Activated T-cell treated with anti-CD3 and anti-CD28 coated beads, Interleukin-2, amount 50 U/mL, for 72 hours (primary cell): Measurements from ENCODE around the gene XRRA1. TPM values are rescaled to one million over a fixed set of nuclear protein-coding genes. Genes with fewer than 3 reads are reported as not detected.
"Not testable (repeated sequence)": the region's sequence is repeated elsewhere in the genome, so short reads cannot be mapped to it uniquely, and the experiment has no call there.

Experiments
- ATAC-seq, 2 donors: fragments of 150-1000 bp; cut with Tn5 transposase; replicated peaks in 1 of 2; 2 replicates each; pipeline ENCODE4 v1.10.0; 2021; ENCODE audit warnings: moderate library complexity in 2 of 2, mild to moderate bottlenecking in 1 of 2
- DNase-seq, 2 donors: peaks; one replicate each; pipeline ENCODE4 v3.0.0; 2021 to 2022; ENCODE audit warnings: mixed read lengths in 1 of 2
- H3K27ac Mint-ChIP-seq: one replicate; pipeline ENCODE4 v1.8.0; 2022; ENCODE audit warnings: mild to moderate bottlenecking, moderate library complexity, mixed read lengths
- H3K27me3 Mint-ChIP-seq: one replicate; pipeline ENCODE4 v1.8.0; 2022; ENCODE audit warnings: low read depth, mixed read lengths
- H3K36me3 Mint-ChIP-seq, 2 donors: one replicate each; pipeline ENCODE4 v1.8.0; 2022; ENCODE audit warnings: mixed read lengths in 2 of 2, mild to moderate bottlenecking in 1 of 2; ENCODE audit not compliant: insufficient read depth in 2 of 2
- H3K4me1 Mint-ChIP-seq: one replicate; pipeline ENCODE4 v1.8.0; 2022; ENCODE audit warnings: low read depth, mixed read lengths
- H3K4me3 Mint-ChIP-seq, 2 donors: one replicate each; pipeline ENCODE4 v1.8.0; 2022; ENCODE audit warnings: mild to moderate bottlenecking in 2 of 2, mixed read lengths in 2 of 2, moderate library complexity in 2 of 2
- H3K9me3 Mint-ChIP-seq, 2 donors: one replicate each; pipeline ENCODE4 v1.8.0; 2022; ENCODE audit warnings: mixed read lengths in 2 of 2
- total RNA-seq, 2 donors: library from RNA; stranded (reverse); gene quantifications; one replicate each; pipeline ENCODE4 v1.2.3, GENCODE V29; 2022

Gene XRRA1
- total RNA-seq, 2 donors from 2014 or later: 15.4 to 22.6 TPM

GRCh38 chr11:74923125-74923524, 25.8 kb downstream of the XRRA1 start:
- DNase-seq (no peak), ATAC-seq (no peak)
- Mint-ChIP-seq H3K4me3 (no peak overlapping the region), H3K9me3 (no peaks in the 10 kb centered on the region), H3K27me3 (no peaks in the 10 kb centered on the region), H3K27ac (no peak overlapping the region), H3K4me1 (peaks cover 19% of the 10 kb centered on the region), H3K36me3 (peaks cover 1 to 13% of the 10 kb centered on the region in 2 donors)

GRCh38 chr11:74909812-74910211, 39.1 kb downstream of the XRRA1 start:
- Mint-ChIP-seq H3K27ac (no peak overlapping the region), H3K27me3 (no peaks in the 10 kb centered on the region), H3K4me3 (no peak overlapping the region), H3K36me3 (peaks cover 0 to 7% of the 10 kb centered on the region in 2 donors), H3K4me1 (peaks cover 5% of the 10 kb centered on the region), H3K9me3 (no peaks in the 10 kb centered on the region)
- DNase-seq (no peak), ATAC-seq (no peak)

- no peaks in the 10 kb centered on the region for H3K9me3 Mint-ChIP-seq
- DNase-seq: no peak
- H3K4me3 Mint-ChIP-seq: no peak overlapping the region
- peaks cover 0 to 6% of the 10 kb centered on the region in 2 donors for H3K36me3 Mint-ChIP-seq
- no peak overlapping the region for H3K27ac Mint-ChIP-seq
- no peak for ATAC-seq
- H3K4me1 Mint-ChIP-seq: peaks cover 5% of the 10 kb centered on the region
- H3K27me3 Mint-ChIP-seq: no peaks in the 10 kb centered on the region
These were observed 39.5 kb downstream of the XRRA1 start for GRCh38 chr11:74909385-74909784.

GRCh38 chr11:74905326-74905725, 43.6 kb downstream of the XRRA1 start:
- DNase-seq (no peak), ATAC-seq (no peak)
- Mint-ChIP-seq H3K4me3 (no peak overlapping the region), H3K27ac (peak overlapping the region; percentile 24), H3K36me3 (peaks cover 4 to 23% of the 10 kb centered on the region in 2 donors), H3K27me3 (no peaks in the 10 kb centered on the region), H3K4me1 (peaks cover 5% of the 10 kb centered on the region), H3K9me3 (peaks cover 4 to 8% of the 10 kb centered on the region in 2 donors)

GRCh38 chr11:74902342-74902741, 46.5 kb downstream of the XRRA1 start:
- Mint-ChIP-seq H3K27me3 (no peaks in the 10 kb centered on the region), H3K9me3 (peaks cover 7 to 14% of the 10 kb centered on the region in 2 donors), H3K36me3 (peaks cover 14 to 39% of the 10 kb centered on the region in 2 donors), H3K27ac (no peak overlapping the region), H3K4me1 (peaks cover 5% of the 10 kb centered on the region), H3K4me3 (no peak overlapping the region)
- ATAC-seq: no peak
- DNase-seq: no peak

- Mint-ChIP-seq H3K9me3 (peaks cover 17 to 20% of the 10 kb centered on the region in 2 donors), H3K27me3 (no peaks in the 10 kb centered on the region), H3K27ac (no peak overlapping the region), H3K4me1 (no peaks in the 10 kb centered on the region), H3K4me3 (no peak overlapping the region), H3K36me3 (peaks cover 33 to 57% of the 10 kb centered on the region in 2 donors)
- DNase-seq (no peak), ATAC-seq (no peak)
These were observed 52.6 kb downstream of the XRRA1 start for GRCh38 chr11:74896311-74896710.

GRCh38 chr11:74895340-74896116, 53.4 kb downstream of the XRRA1 start:
- no peak overlapping the region for H3K27ac Mint-ChIP-seq
- no peaks in the 10 kb centered on the region for H3K4me1 Mint-ChIP-seq
- DNase-seq (no peak), ATAC-seq (no peak)
- H3K4me3 Mint-ChIP-seq: no peak overlapping the region
- H3K27me3 Mint-ChIP-seq: no peaks in the 10 kb centered on the region
- peaks cover 32 to 52% of the 10 kb centered on the region in 2 donors for H3K36me3 Mint-ChIP-seq
- peaks cover 14 to 20% of the 10 kb centered on the region in 2 donors for H3K9me3 Mint-ChIP-seq

- not testable (repeated sequence) for H3K4me1 Mint-ChIP-seq, H3K27ac Mint-ChIP-seq, DNase-seq, H3K4me3 Mint-ChIP-seq, H3K27me3 Mint-ChIP-seq, ATAC-seq
- H3K9me3 Mint-ChIP-seq: peaks cover 17 to 27% of the 10 kb centered on the region in 2 donors
- peaks cover 35 to 60% of the 10 kb centered on the region in 2 donors for H3K36me3 Mint-ChIP-seq
These were observed 55.9 kb downstream of the XRRA1 start for GRCh38 chr11:74893015-74893414.

GRCh38 chr11:74877132-74877531, 71.8 kb downstream of the XRRA1 start:
- H3K9me3 Mint-ChIP-seq: peaks cover 6% of the 10 kb centered on the region in 2 donors
- H3K36me3 Mint-ChIP-seq: peaks cover 17 to 36% of the 10 kb centered on the region in 2 donors
- no peaks in the 10 kb centered on the region for H3K4me1 Mint-ChIP-seq
- H3K4me3 Mint-ChIP-seq: no peak overlapping the region
- ATAC-seq (no peak), DNase-seq (no peak)
- no peaks in the 10 kb centered on the region for H3K27me3 Mint-ChIP-seq
- no peak overlapping the region for H3K27ac Mint-ChIP-seq

- DNase-seq (no peak), ATAC-seq (no peak)
- Mint-ChIP-seq H3K9me3 (peaks cover 10 to 25% of the 10 kb centered on the region in 2 donors), H3K36me3 (peaks cover 47 to 71% of the 10 kb centered on the region in 2 donors), H3K27ac (peak overlapping the region; percentile 29), H3K4me3 (no peak overlapping the region), H3K27me3 (no peaks in the 10 kb centered on the region), H3K4me1 (no peaks in the 10 kb centered on the region)
These were observed 77.9 kb downstream of the XRRA1 start for GRCh38 chr11:74871037-74871436.

- DNase-seq (no peak), ATAC-seq (peak in 1 of 2 donors; percentile 52)
- H3K27ac Mint-ChIP-seq: no peak overlapping the region
These were observed 78.4 kb downstream of the XRRA1 start for GRCh38 chr11:74870485-74870884.

GRCh38 chr11:74866557-74866956, 82.3 kb downstream of the XRRA1 start:
- H3K27me3 Mint-ChIP-seq: no peaks in the 10 kb centered on the region
- no peak overlapping the region for H3K4me3 Mint-ChIP-seq
- no peak overlapping the region for H3K27ac Mint-ChIP-seq
- H3K36me3 Mint-ChIP-seq: peaks cover 56 to 70% of the 10 kb centered on the region in 2 donors
- DNase-seq (no peak), ATAC-seq (no peak)
- peaks cover 7% of the 10 kb centered on the region for H3K4me1 Mint-ChIP-seq
- H3K9me3 Mint-ChIP-seq: peaks cover 9 to 25% of the 10 kb centered on the region in 2 donors

More at GRCh38 chr11:74870485-74870884, 78.4 kb downstream of the XRRA1 start:
- H3K4me1 Mint-ChIP-seq: no peaks in the 10 kb centered on the region
- no peaks in the 10 kb centered on the region for H3K27me3 Mint-ChIP-seq
- peaks cover 51 to 74% of the 10 kb centered on the region in 2 donors for H3K36me3 Mint-ChIP-seq
- H3K9me3 Mint-ChIP-seq: peaks cover 9 to 25% of the 10 kb centered on the region in 2 donors
- H3K4me3 Mint-ChIP-seq: no peak overlapping the region

- peaks cover 1 to 15% of the 10 kb centered on the region in 2 donors for H3K9me3 Mint-ChIP-seq
- H3K36me3 Mint-ChIP-seq: peaks cover 43 to 54% of the 10 kb centered on the region in 2 donors
- ATAC-seq (peak in 1 of 2 donors; percentile 72), DNase-seq (no peak)
- H3K27ac Mint-ChIP-seq: no peak overlapping the region
- H3K4me3 Mint-ChIP-seq: no peak overlapping the region
- H3K4me1 Mint-ChIP-seq: peaks cover 7% of the 10 kb centered on the region
- no peaks in the 10 kb centered on the region for H3K27me3 Mint-ChIP-seq
These were observed 85.5 kb downstream of the XRRA1 start for GRCh38 chr11:74863410-74863809.
